H9 (cell line): ENCODE measurements around the gene OR8G5. TPM values are rescaled to one million over a fixed set of nuclear protein-coding genes. Genes with fewer than 3 reads are reported as not detected.

Experiments
- DNase-seq: peaks from one replicate; pipeline ENCODE4 v3.0.0-alpha.2; 2017
- H2AFZ ChIP-seq: one replicate; pipeline ENCODE4 v1.6.1; 2013; ENCODE audit warnings: mild to moderate bottlenecking, low read length, control low read depth, moderate library complexity
- H2AK5ac ChIP-seq: 2 replicates; pipeline ENCODE4 v1.6.1; 2013; ENCODE audit warnings: low read length, control low read depth, mixed read lengths; ENCODE audit not compliant: insufficient read length
- H2BK120ac ChIP-seq: one replicate; pipeline ENCODE4 v1.6.1; 2013; ENCODE audit warnings: low read depth, mild to moderate bottlenecking, low read length, control low read depth, inconsistent platforms; ENCODE audit not compliant: poor library complexity, severe bottlenecking
- H2BK12ac ChIP-seq: 2 replicates; pipeline ENCODE4 v1.6.1; 2013; ENCODE audit warnings: low read length, control low read depth, mixed read lengths, low read depth; ENCODE audit not compliant: insufficient read length
- H2BK15ac ChIP-seq: 2 replicates; pipeline ENCODE4 v1.6.1; 2013; ENCODE audit warnings: low read depth, low read length, control low read depth
- H2BK20ac ChIP-seq: one replicate; pipeline ENCODE4 v1.6.1; 2013; ENCODE audit warnings: low read depth, mild to moderate bottlenecking, low read length, control low read depth, inconsistent platforms; ENCODE audit not compliant: poor library complexity, severe bottlenecking
- H2BK5ac ChIP-seq: 2 replicates; pipeline ENCODE4 v1.6.1; 2013; ENCODE audit warnings: low read length, control low read depth, mixed read lengths; ENCODE audit not compliant: insufficient read length
- H3K14ac ChIP-seq: 2 replicates; pipeline ENCODE4 v1.6.1; 2013; ENCODE audit warnings: low read length, control low read depth; ENCODE audit not compliant: insufficient read depth
- H3K18ac ChIP-seq: 2 replicates; pipeline ENCODE4 v1.6.1; 2013; ENCODE audit warnings: low read depth, mild to moderate bottlenecking, mixed read lengths, low read length, control low read depth; ENCODE audit not compliant: insufficient read length
- H3K23ac ChIP-seq: 2 replicates; pipeline ENCODE4 v1.6.1; 2013; ENCODE audit warnings: low read length, control low read depth, mixed read lengths, low read depth; ENCODE audit not compliant: insufficient read length
- H3K23me2 ChIP-seq: 2 replicates; pipeline ENCODE4 v1.6.1; 2013; ENCODE audit warnings: low read depth, mild to moderate bottlenecking, mixed read lengths, low read length, control low read depth; ENCODE audit not compliant: insufficient read length, poor library complexity, severe bottlenecking
- H3K27ac ChIP-seq: 2 replicates; pipeline ENCODE4 v1.5.1; 2013; ENCODE audit warnings: low read length, control low read depth, mixed read lengths, low read depth; ENCODE audit not compliant: insufficient read length
- H3K27me3 ChIP-seq: 2 replicates; pipeline ENCODE4 v1.6.1; 2013; ENCODE audit warnings: low read length, control low read depth, inconsistent platforms; ENCODE audit not compliant: insufficient read depth
- H3K4ac ChIP-seq: 2 replicates; pipeline ENCODE4 v1.6.1; 2013; ENCODE audit warnings: low read depth, mild to moderate bottlenecking, control low read depth, inconsistent platforms, low read length, moderate library complexity
- H3K4me1 ChIP-seq: 2 replicates; pipeline ENCODE4 v1.6.1; 2013; ENCODE audit warnings: low read length, control low read depth, inconsistent platforms; ENCODE audit not compliant: insufficient read depth
- H3K4me2 ChIP-seq: 2 replicates; pipeline ENCODE4 v1.6.1; 2013; ENCODE audit warnings: low read length, control low read depth, mixed read lengths; ENCODE audit not compliant: insufficient read length, insufficient read depth
- H3K56ac ChIP-seq: 2 replicates; pipeline ENCODE4 v1.6.1; 2013; ENCODE audit warnings: low read depth, mild to moderate bottlenecking, mixed read lengths, low read length, control low read depth; ENCODE audit not compliant: insufficient read length
- H3K79me1 ChIP-seq: 2 replicates; pipeline ENCODE4 v1.6.1; 2013; ENCODE audit warnings: low read depth, mild to moderate bottlenecking, moderate library complexity, low read length, control low read depth, inconsistent platforms; ENCODE audit not compliant: insufficient read depth, poor library complexity, severe bottlenecking
- H3K79me2 ChIP-seq: 2 replicates; pipeline ENCODE4 v1.6.1; 2013; ENCODE audit warnings: low read length, control low read depth, inconsistent platforms; ENCODE audit not compliant: insufficient read depth
- H3K9ac ChIP-seq: 2 replicates; pipeline ENCODE4 v1.6.1; 2013; ENCODE audit warnings: low read length, control low read depth, mixed read lengths; ENCODE audit not compliant: insufficient read length; ENCODE audit errors: extremely low read depth
- H3K9me3 ChIP-seq: one replicate; pipeline ENCODE4 v1.6.1; 2013; ENCODE audit warnings: low read depth, low read length, inconsistent platforms; ENCODE audit not compliant: control insufficient read depth
- H3T11ph ChIP-seq: one replicate; pipeline ENCODE4 v1.6.1; 2013; ENCODE audit warnings: mild to moderate bottlenecking, low read length, control low read depth, inconsistent platforms
- H4K20me1 ChIP-seq: one replicate; pipeline ENCODE4 v1.6.1; 2013; ENCODE audit not compliant: control insufficient read depth, insufficient read length, insufficient read depth
- H4K5ac ChIP-seq: 2 replicates; pipeline ENCODE4 v1.6.1; 2013; ENCODE audit warnings: low read depth, mild to moderate bottlenecking, mixed read lengths, low read length, control low read depth; ENCODE audit not compliant: insufficient read length
- H4K8ac ChIP-seq: replicated peaks from 2 replicates; pipeline ENCODE4 v1.6.1; 2013; ENCODE audit warnings: low read length, control low read depth, mixed read lengths, low read depth; ENCODE audit not compliant: insufficient read length
- H4K91ac ChIP-seq: 2 replicates; pipeline ENCODE4 v1.6.1; 2013; ENCODE audit warnings: low read depth, mild to moderate bottlenecking, moderate library complexity, mixed read lengths, low read length, control low read depth; ENCODE audit not compliant: insufficient read length
- H3K27ac Mint-ChIP-seq, 3 experiments: 2 replicates in 2 of 3; 3 replicates in 1 of 3; pipeline ENCODE4 v1.8.0; 2020 to 2021; ENCODE audit warnings: mixed read lengths in 3 of 3, mild to moderate bottlenecking in 1 of 3, moderate library complexity in 1 of 3
- H3K27me3 Mint-ChIP-seq: 2 replicates; pipeline ENCODE4 v1.8.0; 2021; ENCODE audit warnings: low read depth, mild to moderate bottlenecking, moderate library complexity, mixed read lengths
- H3K36me3 Mint-ChIP-seq, 3 experiments: 2 replicates in 2 of 3; 3 replicates in 1 of 3; pipeline ENCODE4 v1.8.0; 2020 to 2021; ENCODE audit warnings: low read depth in 3 of 3, mixed read lengths in 3 of 3; ENCODE audit not compliant: insufficient read depth in 1 of 3
- H3K4me1 Mint-ChIP-seq, 2 experiments: 2 replicates each; pipeline ENCODE4 v1.8.0; 2020; ENCODE audit warnings: mixed read lengths in 2 of 2
- H3K4me3 Mint-ChIP-seq, 2 experiments: 2 replicates in 1 of 2; 3 replicates in 1 of 2; pipeline ENCODE4 v1.8.0; 2020 to 2021; ENCODE audit warnings: mild to moderate bottlenecking in 2 of 2, mixed read lengths in 2 of 2, moderate library complexity in 1 of 2
- H3K9me3 Mint-ChIP-seq, 2 experiments: 2 replicates in 1 of 2; 3 replicates in 1 of 2; pipeline ENCODE4 v1.8.0; 2020; ENCODE audit warnings: mild to moderate bottlenecking in 2 of 2, mixed read lengths in 2 of 2, moderate library complexity in 1 of 2
- WGBS: extraction: QIAGEN DNeasy Blood & Tissue Kit; methylation state at CpG from one replicate; pipeline ENCODE4 v1.1.7; 2013; ENCODE audit warnings: missing lambda C conversion rate, low lambda C conversion rate, mixed read lengths; ENCODE audit not compliant: insufficient read length; ENCODE audit errors: extremely low coverage; 5-methylcytosine and 5-hydroxymethylcytosine counted together
- total RNA-seq: library from RNA; stranded (reverse); gene quantifications from 2 replicates; pipeline ENCODE4 v1.2.1, GENCODE V29; 2021
- TF ChIP-seq, protein P1 (sequence below): fragments of 200-600 bp; sonication (generic); conservative IDR thresholded peaks from 3 replicates; pipeline ENCODE4 v1.8.0; 2021; ENCODE audit warnings: antibody characterized with exemption, mild to moderate bottlenecking

Gene OR8G5
- total RNA-seq, 1 experiment from 2014 or later = not detected

DNA sequence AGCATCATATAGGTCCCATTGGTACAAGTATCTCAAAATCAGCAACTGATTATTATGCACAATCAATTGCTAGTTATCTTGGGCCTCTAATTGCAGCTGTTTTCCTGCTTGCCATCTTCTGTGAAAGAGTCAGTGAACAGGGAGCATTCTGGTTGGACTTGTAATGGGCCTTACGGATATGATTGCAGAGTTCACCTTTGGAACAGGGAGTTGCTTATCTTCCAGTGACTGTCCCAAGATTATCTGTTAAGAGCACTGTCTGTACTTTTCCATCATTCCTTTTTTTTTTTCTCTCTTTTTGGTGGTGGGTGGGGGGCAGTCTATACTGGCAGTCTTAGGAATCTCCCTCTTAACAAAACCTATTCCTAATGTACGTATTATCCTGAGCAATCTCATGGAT, 17.8 kb downstream of the OR8G5 start:
- no peaks in the 10 kb centered on the region for H4K20me1 ChIP-seq
- WGBS = no CpG with 5 or more reads among the region's 2 CpGs
- Mint-ChIP-seq H3K27me3 (no peaks in the 10 kb centered on the region; the same call in 1 of the 2 replicates), H3K27ac (no peak overlapping the region), H3K4me3 (no peak overlapping the region), H3K36me3 (no peaks in the 10 kb centered on the region; a peak in 1 of 7 replicates), H3K4me1 (peaks cover 24 to 28% of the 10 kb centered on the region in 2 experiments), H3K9me3 (no peaks in the 10 kb centered on the region)
- H3K56ac ChIP-seq = no peak overlapping the region
- no peak overlapping the region for H2BK120ac ChIP-seq
- H3K4ac ChIP-seq = no peak overlapping the region
- no peak overlapping the region for H4K8ac ChIP-seq
- no peak overlapping the region for H3K4me2 ChIP-seq
- H3K23me2 ChIP-seq = no peaks in the 10 kb centered on the region
- H3T11ph ChIP-seq = no peak overlapping the region
- H2AK5ac ChIP-seq = no peak overlapping the region
- H3K79me2 ChIP-seq = no peaks in the 10 kb centered on the region
- DNase-seq = no peak
- no peak overlapping the region for H3K23ac ChIP-seq
- H4K5ac ChIP-seq = no peak overlapping the region
- H2AFZ ChIP-seq = no peak overlapping the region
- H3K9me3 ChIP-seq = no peaks in the 10 kb centered on the region
- H3K27me3 ChIP-seq = no peaks in the 10 kb centered on the region
- H3K27ac ChIP-seq = no peak overlapping the region
- H2BK20ac ChIP-seq = no peak overlapping the region
- no peak overlapping the region for H3K9ac ChIP-seq
- peaks cover 3% of the 10 kb centered on the region; the same call in 1 of the 2 replicates for H3K4me1 ChIP-seq
- TF ChIP-seq, protein P1, sequence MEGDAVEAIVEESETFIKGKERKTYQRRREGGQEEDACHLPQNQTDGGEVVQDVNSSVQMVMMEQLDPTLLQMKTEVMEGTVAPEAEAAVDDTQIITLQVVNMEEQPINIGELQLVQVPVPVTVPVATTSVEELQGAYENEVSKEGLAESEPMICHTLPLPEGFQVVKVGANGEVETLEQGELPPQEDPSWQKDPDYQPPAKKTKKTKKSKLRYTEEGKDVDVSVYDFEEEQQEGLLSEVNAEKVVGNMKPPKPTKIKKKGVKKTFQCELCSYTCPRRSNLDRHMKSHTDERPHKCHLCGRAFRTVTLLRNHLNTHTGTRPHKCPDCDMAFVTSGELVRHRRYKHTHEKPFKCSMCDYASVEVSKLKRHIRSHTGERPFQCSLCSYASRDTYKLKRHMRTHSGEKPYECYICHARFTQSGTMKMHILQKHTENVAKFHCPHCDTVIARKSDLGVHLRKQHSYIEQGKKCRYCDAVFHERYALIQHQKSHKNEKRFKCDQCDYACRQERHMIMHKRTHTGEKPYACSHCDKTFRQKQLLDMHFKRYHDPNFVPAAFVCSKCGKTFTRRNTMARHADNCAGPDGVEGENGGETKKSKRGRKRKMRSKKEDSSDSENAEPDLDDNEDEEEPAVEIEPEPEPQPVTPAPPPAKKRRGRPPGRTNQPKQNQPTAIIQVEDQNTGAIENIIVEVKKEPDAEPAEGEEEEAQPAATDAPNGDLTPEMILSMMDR = no peak
- H3K14ac ChIP-seq = no peak overlapping the region
- H2BK15ac ChIP-seq = no peak overlapping the region
- no peak overlapping the region for H2BK12ac ChIP-seq
- no peak overlapping the region for H2BK5ac ChIP-seq
- no peak overlapping the region for H3K18ac ChIP-seq
- H3K79me1 ChIP-seq = no peaks in the 10 kb centered on the region
- H4K91ac ChIP-seq = no peak overlapping the region
